ENCODE results near the gene NDRG2. TPM values are rescaled to one million over a fixed set of nuclear protein-coding genes. Genes with fewer than 3 reads are reported as not detected.
"Not testable (repeated sequence)": the region's sequence is repeated elsewhere in the genome, so short reads cannot be mapped to it uniquely, and the experiment has no call there.

NDRG2 gene
- total and polyA plus RNA-seq, 9 of the 15 experiments (the other 6 are each of a cell fraction or from before 2014, with no cell fraction given): 10.1 to 105 (median 41.0) TPM

GRCh38 chr14:21040941-21041340, 16.1 kb upstream of the NDRG2 start:
- H3K4me2 ChIP-seq (ENCODE audit: insufficient read depth, low read length); ATAC-seq; DNase-seq (ENCODE audit: extremely low read depth in 1 of 4, low spot score in 3 of 4); H3K36me3 ChIP-seq (ENCODE audit: control insufficient read depth, insufficient read depth, low read length); H3K27me3 ChIP-seq (ENCODE audit: control insufficient read depth in 2 of 2, insufficient read depth in 2 of 2, low read length in 2 of 2); FAIRE-seq; H3K4me3 ChIP-seq; H3K9ac ChIP-seq (ENCODE audit: insufficient read depth in 1 of 2, low read depth in 2 of 2, low read length in 2 of 2); H2AFZ ChIP-seq (ENCODE audit: low read depth, low read length); H4K20me1 ChIP-seq (replicated peaks; ENCODE audit: control insufficient read depth, insufficient read depth, low read length); in situ Hi-C loops (cut with MboI); H3K79me2 ChIP-seq (ENCODE audit: control insufficient read depth, insufficient read depth, low read length); BruUV-seq (replicated peaks); H3K27ac ChIP-seq (ENCODE audit: extremely low read depth, low read depth, low read length); H3K9me3 ChIP-seq (replicated peaks; ENCODE audit: control insufficient read depth, insufficient read depth, low read depth, low read length); H3K9me1 ChIP-seq (ENCODE audit: control insufficient read depth, insufficient read depth, low read length): not testable (repeated sequence)
- H3K4me1 ChIP-seq (replicated peaks in 1 of 2; ENCODE audit: control insufficient read depth in 2 of 2, insufficient read depth in 2 of 2, low read length in 2 of 2): peaks cover 5 to 25% of the 10 kb centered on the region in 2 experiments; a peak in 4 of 5 replicates
- WGBS (ENCODE audit: insufficient coverage, low coverage, missing lambda C conversion rate): 67% methylated on average over 1 of the region's 3 CpGs
- intact Hi-C loops (cut with micrococcal nuclease): loop anchor here (1.0 to 5.0 kb wide), 2 partner anchors 27 to 184 kb away; no protein-coding TSS in a partner anchor
- POLR2A ChIA-PET: interaction anchor here (1.1 to 2.6 kb wide), 2 partner anchors 25 to 26 kb away, joined by 3 to 15 read pairs; no protein-coding TSS in a partner anchor
- CTCF ChIA-PET (ENCODE audit: low intra/inter-chr PET ratio): interaction anchor here (1.5 to 2.8 kb wide), 3 partner anchors 26 to 432 kb away, joined by 6 to 33 read pairs (median 11); no protein-coding TSS in a partner anchor

- H3K9ac ChIP-seq (ENCODE audit: insufficient read depth in 1 of 2, low read depth in 2 of 2, low read length in 2 of 2): no peak overlapping the region
- H2AFZ ChIP-seq (ENCODE audit: low read depth, low read length): no peak overlapping the region
- no peaks in the 10 kb centered on the region for H4K20me1 ChIP-seq (replicated peaks; ENCODE audit: control insufficient read depth, insufficient read depth, low read length)
- WGBS (ENCODE audit: insufficient coverage, low coverage, missing lambda C conversion rate): 36% methylated on average over 7 of the region's 8 CpGs
- TF ChIP-seq KAT8 (IDR thresholded peaks at IDR 0.05; ENCODE audit: low read depth): no peak
- no peak for TF ChIP-seq STAT5B (CRISPR knock-in tag; IDR thresholded peaks at IDR 0.05)
- 0 out of 4 replicates have a peak, but pooled peaks of 1 of the 2 experiments have one; percentile 2 for TF ChIP-seq RAD21 (CRISPR knock-in tag; conservative IDR thresholded peaks at IDR 0.05 in 1 of 2, IDR thresholded peaks at IDR 0.05 in 1 of 2)
- no peaks in the 10 kb centered on the region for H3K27me3 ChIP-seq (ENCODE audit: control insufficient read depth in 2 of 2, insufficient read depth in 2 of 2, low read length in 2 of 2)
- H3K36me3 ChIP-seq (ENCODE audit: control insufficient read depth, insufficient read depth, low read length): no peaks in the 10 kb centered on the region
- no peaks in the 10 kb centered on the region for H3K9me1 ChIP-seq (ENCODE audit: control insufficient read depth, insufficient read depth, low read length)
- H3K4me3 ChIP-seq: no peak overlapping the region
- H3K4me2 ChIP-seq (ENCODE audit: insufficient read depth, low read length): no peak overlapping the region
- in situ Hi-C loops (cut with MboI): no loop called here
- POLR2A ChIA-PET: interaction anchor here (1.1 to 2.6 kb wide), 2 partner anchors 22 to 25 kb away, joined by 4 to 15 read pairs; no protein-coding TSS in a partner anchor
- no peaks in the 10 kb centered on the region for H3K79me2 ChIP-seq (ENCODE audit: control insufficient read depth, insufficient read depth, low read length)
- peaks cover 5 to 25% of the 10 kb centered on the region in 2 experiments; a peak in 4 of 5 replicates for H3K4me1 ChIP-seq (replicated peaks in 1 of 2; ENCODE audit: control insufficient read depth in 2 of 2, insufficient read depth in 2 of 2, low read length in 2 of 2)
- DNase-seq (ENCODE audit: extremely low read depth in 1 of 4, low spot score in 3 of 4) (no peak), FAIRE-seq (no peak), ATAC-seq (no peak)
- H3K9me3 ChIP-seq (replicated peaks; ENCODE audit: control insufficient read depth, insufficient read depth, low read depth, low read length): no peaks in the 10 kb centered on the region
- no peak overlapping the region for H3K27ac ChIP-seq (ENCODE audit: extremely low read depth, low read depth, low read length)
- no TSS peak for BruUV-seq (replicated peaks)
- CTCF ChIA-PET (ENCODE audit: low intra/inter-chr PET ratio): interaction anchor here (0.6 to 2.8 kb wide), 4 partner anchors 22 to 431 kb away, joined by 3 to 33 read pairs (median 8); no protein-coding TSS in a partner anchor
- intact Hi-C loops (cut with micrococcal nuclease): loop anchor here (1.0 to 5.0 kb wide), 2 partner anchors 26 to 183 kb away; no protein-coding TSS in a partner anchor
Measured at GRCh38 chr14:21040370-21040925, 15.6 kb upstream of the NDRG2 start.

Data from K562 (cell line).